SK-N-SH treated with all-trans-retinoic acid at 6 μM for 48 hours (cell line): ENCODE measurements around the gene ENTPD1.

Experiments
- ATAC-seq: fragments of 200-7000 bp; cut with Tn5 transposase; 3 replicates; pipeline ENCODE4 v1.9.1; 2020; ENCODE audit warnings: mild to moderate bottlenecking, moderate library complexity
- ARNTL ChIP-seq: fragments of 450-650 bp; formaldehyde crosslinking; IDR thresholded peaks from 2 replicates; pipeline ENCODE4 v1.5.0; 2020; ENCODE audit warnings: low read depth, mild to moderate bottlenecking, moderate library complexity, borderline replicate concordance
- BACH2 ChIP-seq: fragments of 250-450 bp; sonication (Bioruptor Pico); IDR thresholded peaks from 2 replicates; pipeline ENCODE4 v1.9.0; 2021; ENCODE audit warnings: mild to moderate bottlenecking, borderline replicate concordance
- CSDC2 ChIP-seq: fragments of 250-450 bp; sonication (Bioruptor Pico); IDR thresholded peaks from 2 replicates; pipeline ENCODE4 v1.5.0; 2020; ENCODE audit warnings: mild to moderate bottlenecking, moderate library complexity
- GLIS3 ChIP-seq: fragments of 250-450 bp; sonication (Bioruptor Pico); IDR thresholded peaks from 2 replicates; pipeline ENCODE4 v1.5.0; 2020; ENCODE audit warnings: mild to moderate bottlenecking, moderate library complexity
- OSR1 ChIP-seq: fragments of 250-450 bp; sonication (Bioruptor Pico); IDR thresholded peaks from 2 replicates; pipeline ENCODE4 v1.8.0; 2022; ENCODE audit warnings: moderate library complexity, mild to moderate bottlenecking, inconsistent platforms
- PPARA ChIP-seq: fragments of 250-450 bp; sonication (Bioruptor Pico); IDR thresholded peaks from 2 replicates; pipeline ENCODE4 v1.5.0; 2020; ENCODE audit warnings: mild to moderate bottlenecking, borderline replicate concordance
- RARB ChIP-seq: fragments of 250-450 bp; sonication (Bioruptor Pico); IDR thresholded peaks from 2 replicates; pipeline ENCODE4 v1.8.0; 2021; ENCODE audit warnings: mild to moderate bottlenecking, moderate library complexity
- TCF4 ChIP-seq: fragments of 250-450 bp; sonication (Bioruptor Pico); IDR thresholded peaks from 2 replicates; pipeline ENCODE4 v1.8.0; 2021; ENCODE audit warnings: mild to moderate bottlenecking, moderate library complexity, borderline replicate concordance
- TOX ChIP-seq: fragments of 250-450 bp; sonication (Bioruptor Pico); IDR thresholded peaks from 2 replicates; pipeline ENCODE4 v1.8.0; 2021; ENCODE audit warnings: mild to moderate bottlenecking, moderate library complexity, borderline replicate concordance
- ZC3H10 ChIP-seq: fragments of 250-450 bp; sonication (Bioruptor Pico); IDR thresholded peaks from 2 replicates; pipeline ENCODE4 v1.5.1; 2021; ENCODE audit warnings: mild to moderate bottlenecking, moderate library complexity
- ZFP3 ChIP-seq: fragments of 250-450 bp; sonication (Bioruptor Pico); IDR thresholded peaks from 2 replicates; pipeline ENCODE4 v1.5.0; 2020; ENCODE audit warnings: mild to moderate bottlenecking, moderate library complexity
- ZFP30 ChIP-seq: fragments of 450-650 bp; formaldehyde crosslinking; IDR thresholded peaks from 2 replicates; pipeline ENCODE4 v1.5.0; 2022; ENCODE audit warnings: mild to moderate bottlenecking, moderate library complexity
- ZNF565 ChIP-seq: fragments of 450-650 bp; formaldehyde crosslinking; conservative IDR thresholded peaks from 2 replicates; pipeline ENCODE4 v1.5.0; 2020; ENCODE audit warnings: low read depth, mild to moderate bottlenecking, moderate library complexity
- ZNF70 ChIP-seq: fragments of 450-650 bp; formaldehyde crosslinking; IDR thresholded peaks from 2 replicates; pipeline ENCODE4 v1.5.0; 2020; ENCODE audit warnings: mild to moderate bottlenecking, moderate library complexity
- TF ChIP-seq, protein P1 (sequence below): fragments of 250-450 bp; sonication (Bioruptor Pico); IDR thresholded peaks from 2 replicates; pipeline ENCODE4 v1.5.1; 2021; ENCODE audit warnings: mild to moderate bottlenecking, moderate library complexity
- TF ChIP-seq, protein P2 (sequence below): fragments of 250-450 bp; sonication (Bioruptor Pico); IDR thresholded peaks from 2 replicates; pipeline ENCODE4 v1.5.0; 2020; ENCODE audit warnings: mild to moderate bottlenecking, moderate library complexity
- TF ChIP-seq, protein P3 (sequence below): fragments of 250-450 bp; sonication (Bioruptor Pico); IDR thresholded peaks from 2 replicates; pipeline ENCODE4 v1.8.0; 2021; ENCODE audit warnings: low read depth, mild to moderate bottlenecking, moderate library complexity, borderline replicate concordance
- TF ChIP-seq, protein P4 (sequence below): fragments of 250-450 bp; sonication (Bioruptor Pico); IDR thresholded peaks from 2 replicates; pipeline ENCODE4 v1.8.0; 2020; ENCODE audit warnings: mild to moderate bottlenecking, moderate library complexity, borderline replicate concordance
- TF ChIP-seq, protein P5 (sequence below): fragments of 250-450 bp; sonication (Bioruptor Pico); IDR thresholded peaks from 2 replicates; pipeline ENCODE4 v1.5.1; 2020; ENCODE audit warnings: low read depth, mild to moderate bottlenecking, moderate library complexity

ENTPD1 gene

DNA sequence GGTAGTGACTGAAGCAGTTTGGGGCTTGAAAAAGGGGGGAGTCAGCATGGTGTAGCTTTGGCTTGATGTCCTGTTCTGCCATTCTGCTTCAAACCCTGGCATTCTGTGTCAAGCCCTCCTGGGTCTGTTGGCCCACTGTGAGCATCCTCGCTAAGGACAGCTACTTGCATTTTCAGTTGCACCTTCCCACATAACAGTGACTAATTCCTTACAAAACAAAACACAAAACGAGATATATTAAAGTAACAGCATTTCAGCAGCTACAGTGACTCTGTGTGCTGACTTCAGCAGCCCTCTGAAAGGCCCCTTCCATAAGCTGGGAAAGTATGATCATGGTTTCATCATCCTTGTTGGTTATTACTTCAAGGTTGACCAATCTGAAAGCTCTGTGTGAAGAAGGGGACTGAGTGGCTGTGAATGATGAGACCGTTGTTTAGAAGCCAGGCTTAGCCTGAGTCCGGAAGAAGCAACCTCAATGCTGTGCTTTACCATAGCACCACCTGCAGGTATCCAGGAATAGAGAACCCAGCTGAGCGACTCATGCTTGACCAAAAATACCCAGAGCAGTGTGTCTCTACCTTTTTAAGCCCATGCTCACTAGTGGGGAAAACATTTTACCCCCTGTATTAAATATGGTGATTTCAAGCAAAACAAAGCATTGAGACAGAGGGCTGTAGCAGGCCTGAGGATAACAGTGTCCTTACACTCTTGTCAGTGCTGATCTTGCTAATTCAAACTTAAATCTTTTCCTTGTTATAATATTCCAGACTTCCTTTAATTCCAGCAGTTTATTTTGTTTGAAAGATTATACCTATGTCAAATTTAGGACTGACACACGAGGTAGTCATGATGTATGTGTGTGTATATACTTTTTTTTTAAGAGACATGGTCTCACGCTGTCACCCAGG lies 109.2 kb downstream of the ENTPD1 start:
- TF ChIP-seq ARNTL (CRISPR knock-in tag), result no peak
- TF ChIP-seq TCF4, result no peak
- no peak for TF ChIP-seq BACH2 (CRISPR knock-in tag)
- no peak for TF ChIP-seq ZFP3 (CRISPR knock-in tag)
- TF ChIP-seq, protein P1, sequence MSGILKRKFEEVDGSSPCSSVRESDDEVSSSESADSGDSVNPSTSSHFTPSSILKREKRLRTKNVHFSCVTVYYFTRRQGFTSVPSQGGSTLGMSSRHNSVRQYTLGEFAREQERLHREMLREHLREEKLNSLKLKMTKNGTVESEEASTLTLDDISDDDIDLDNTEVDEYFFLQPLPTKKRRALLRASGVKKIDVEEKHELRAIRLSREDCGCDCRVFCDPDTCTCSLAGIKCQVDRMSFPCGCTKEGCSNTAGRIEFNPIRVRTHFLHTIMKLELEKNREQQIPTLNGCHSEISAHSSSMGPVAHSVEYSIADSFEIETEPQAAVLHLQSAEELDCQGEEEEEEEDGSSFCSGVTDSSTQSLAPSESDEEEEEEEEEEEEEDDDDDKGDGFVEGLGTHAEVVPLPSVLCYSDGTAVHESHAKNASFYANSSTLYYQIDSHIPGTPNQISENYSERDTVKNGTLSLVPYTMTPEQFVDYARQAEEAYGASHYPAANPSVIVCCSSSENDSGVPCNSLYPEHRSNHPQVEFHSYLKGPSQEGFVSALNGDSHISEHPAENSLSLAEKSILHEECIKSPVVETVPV (CRISPR knock-in tag), result no peak
- no peak for TF ChIP-seq ZFP30 (CRISPR knock-in tag)
- TF ChIP-seq ZC3H10 (CRISPR knock-in tag), result no peak
- no peak for TF ChIP-seq OSR1 (CRISPR knock-in tag)
- no peak for TF ChIP-seq CSDC2
- no peak for TF ChIP-seq ZNF70 (CRISPR knock-in tag)
- TF ChIP-seq, protein P2, sequence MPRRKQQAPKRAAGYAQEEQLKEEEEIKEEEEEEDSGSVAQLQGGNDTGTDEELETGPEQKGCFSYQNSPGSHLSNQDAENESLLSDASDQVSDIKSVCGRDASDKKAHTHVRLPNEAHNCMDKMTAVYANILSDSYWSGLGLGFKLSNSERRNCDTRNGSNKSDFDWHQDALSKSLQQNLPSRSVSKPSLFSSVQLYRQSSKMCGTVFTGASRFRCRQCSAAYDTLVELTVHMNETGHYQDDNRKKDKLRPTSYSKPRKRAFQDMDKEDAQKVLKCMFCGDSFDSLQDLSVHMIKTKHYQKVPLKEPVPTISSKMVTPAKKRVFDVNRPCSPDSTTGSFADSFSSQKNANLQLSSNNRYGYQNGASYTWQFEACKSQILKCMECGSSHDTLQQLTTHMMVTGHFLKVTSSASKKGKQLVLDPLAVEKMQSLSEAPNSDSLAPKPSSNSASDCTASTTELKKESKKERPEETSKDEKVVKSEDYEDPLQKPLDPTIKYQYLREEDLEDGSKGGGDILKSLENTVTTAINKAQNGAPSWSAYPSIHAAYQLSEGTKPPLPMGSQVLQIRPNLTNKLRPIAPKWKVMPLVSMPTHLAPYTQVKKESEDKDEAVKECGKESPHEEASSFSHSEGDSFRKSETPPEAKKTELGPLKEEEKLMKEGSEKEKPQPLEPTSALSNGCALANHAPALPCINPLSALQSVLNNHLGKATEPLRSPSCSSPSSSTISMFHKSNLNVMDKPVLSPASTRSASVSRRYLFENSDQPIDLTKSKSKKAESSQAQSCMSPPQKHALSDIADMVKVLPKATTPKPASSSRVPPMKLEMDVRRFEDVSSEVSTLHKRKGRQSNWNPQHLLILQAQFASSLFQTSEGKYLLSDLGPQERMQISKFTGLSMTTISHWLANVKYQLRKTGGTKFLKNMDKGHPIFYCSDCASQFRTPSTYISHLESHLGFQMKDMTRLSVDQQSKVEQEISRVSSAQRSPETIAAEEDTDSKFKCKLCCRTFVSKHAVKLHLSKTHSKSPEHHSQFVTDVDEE (CRISPR knock-in tag), result no peak
- TF ChIP-seq PPARA (CRISPR knock-in tag), result no peak
- peak; percentile 92 for ATAC-seq

DNA sequence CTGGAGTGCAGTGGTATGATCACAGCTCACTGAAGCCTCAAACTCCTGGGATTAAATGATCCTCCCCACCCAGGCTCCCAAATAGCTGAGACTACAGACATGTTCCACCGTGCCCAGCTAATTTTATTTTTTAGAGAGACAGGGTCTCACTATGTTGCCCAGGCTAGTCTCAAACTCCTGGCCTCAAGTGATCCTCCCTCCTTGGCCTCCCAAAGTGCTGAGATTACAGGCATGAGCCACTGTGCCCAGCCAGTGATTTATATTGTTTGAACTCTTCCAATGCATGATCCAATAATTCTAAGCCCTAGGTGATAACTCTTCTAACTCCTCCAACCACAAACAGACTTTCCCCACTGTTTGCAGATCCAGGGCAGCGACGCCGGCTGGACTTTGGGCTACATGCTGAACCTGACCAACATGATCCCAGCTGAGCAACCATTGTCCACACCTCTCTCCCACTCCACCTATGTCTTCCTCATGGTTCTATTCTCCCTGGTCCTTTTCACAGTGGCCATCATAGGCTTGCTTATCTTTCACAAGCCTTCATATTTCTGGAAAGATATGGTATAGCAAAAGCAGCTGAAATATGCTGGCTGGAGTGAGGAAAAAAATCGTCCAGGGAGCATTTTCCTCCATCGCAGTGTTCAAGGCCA lies 110.0 kb downstream of the ENTPD1 start:
- TF ChIP-seq ZNF565, result no peak
- TF ChIP-seq ZC3H10 (CRISPR knock-in tag), result no peak
- no peak for TF ChIP-seq TCF4
- no peak for TF ChIP-seq ZFP3 (CRISPR knock-in tag)
- TF ChIP-seq, protein P2 (CRISPR knock-in tag), result no peak
- TF ChIP-seq GLIS3 (CRISPR knock-in tag), result no peak
- TF ChIP-seq BACH2 (CRISPR knock-in tag), result no peak
- TF ChIP-seq OSR1 (CRISPR knock-in tag), result no peak
- ATAC-seq, result no peak

DNA sequence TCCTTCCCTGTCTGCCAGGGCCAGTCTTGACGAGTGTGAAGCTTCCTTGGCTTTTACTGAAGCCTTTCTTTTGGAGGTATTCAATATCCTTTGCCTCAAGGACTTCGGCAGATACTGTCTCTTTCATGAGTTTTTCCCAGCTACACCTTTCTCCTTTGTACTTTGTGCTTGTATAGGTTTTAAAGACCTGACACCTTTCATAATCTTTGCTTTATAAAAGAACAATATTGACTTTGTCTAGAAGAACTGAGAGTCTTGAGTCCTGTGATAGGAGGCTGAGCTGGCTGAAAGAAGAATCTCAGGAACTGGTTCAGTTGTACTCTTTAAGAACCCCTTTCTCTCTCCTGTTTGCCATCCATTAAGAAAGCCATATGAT lies 110.5 kb downstream of the ENTPD1 start:
- no peak for ATAC-seq
- TF ChIP-seq TOX (CRISPR knock-in tag) (no peak), RARB (CRISPR knock-in tag) (no peak), ARNTL (CRISPR knock-in tag) (no peak)
- TF ChIP-seq, protein P1 (CRISPR knock-in tag), result no peak
- TF ChIP-seq, protein P3, sequence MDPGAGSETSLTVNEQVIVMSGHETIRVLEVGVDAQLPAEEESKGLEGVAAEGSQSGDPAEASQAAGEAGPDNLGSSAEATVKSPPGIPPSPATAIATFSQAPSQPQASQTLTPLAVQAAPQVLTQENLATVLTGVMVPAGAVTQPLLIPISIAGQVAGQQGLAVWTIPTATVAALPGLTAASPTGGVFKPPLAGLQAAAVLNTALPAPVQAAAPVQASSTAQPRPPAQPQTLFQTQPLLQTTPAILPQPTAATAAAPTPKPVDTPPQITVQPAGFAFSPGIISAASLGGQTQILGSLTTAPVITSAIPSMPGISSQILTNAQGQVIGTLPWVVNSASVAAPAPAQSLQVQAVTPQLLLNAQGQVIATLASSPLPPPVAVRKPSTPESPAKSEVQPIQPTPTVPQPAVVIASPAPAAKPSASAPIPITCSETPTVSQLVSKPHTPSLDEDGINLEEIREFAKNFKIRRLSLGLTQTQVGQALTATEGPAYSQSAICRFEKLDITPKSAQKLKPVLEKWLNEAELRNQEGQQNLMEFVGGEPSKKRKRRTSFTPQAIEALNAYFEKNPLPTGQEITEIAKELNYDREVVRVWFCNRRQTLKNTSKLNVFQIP, result no peak
- TF ChIP-seq, protein P4, sequence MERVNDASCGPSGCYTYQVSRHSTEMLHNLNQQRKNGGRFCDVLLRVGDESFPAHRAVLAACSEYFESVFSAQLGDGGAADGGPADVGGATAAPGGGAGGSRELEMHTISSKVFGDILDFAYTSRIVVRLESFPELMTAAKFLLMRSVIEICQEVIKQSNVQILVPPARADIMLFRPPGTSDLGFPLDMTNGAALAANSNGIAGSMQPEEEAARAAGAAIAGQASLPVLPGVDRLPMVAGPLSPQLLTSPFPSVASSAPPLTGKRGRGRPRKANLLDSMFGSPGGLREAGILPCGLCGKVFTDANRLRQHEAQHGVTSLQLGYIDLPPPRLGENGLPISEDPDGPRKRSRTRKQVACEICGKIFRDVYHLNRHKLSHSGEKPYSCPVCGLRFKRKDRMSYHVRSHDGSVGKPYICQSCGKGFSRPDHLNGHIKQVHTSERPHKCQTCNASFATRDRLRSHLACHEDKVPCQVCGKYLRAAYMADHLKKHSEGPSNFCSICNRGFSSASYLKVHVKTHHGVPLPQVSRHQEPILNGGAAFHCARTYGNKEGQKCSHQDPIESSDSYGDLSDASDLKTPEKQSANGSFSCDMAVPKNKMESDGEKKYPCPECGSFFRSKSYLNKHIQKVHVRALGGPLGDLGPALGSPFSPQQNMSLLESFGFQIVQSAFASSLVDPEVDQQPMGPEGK (CRISPR knock-in tag), result no peak
- TF ChIP-seq, protein P5, sequence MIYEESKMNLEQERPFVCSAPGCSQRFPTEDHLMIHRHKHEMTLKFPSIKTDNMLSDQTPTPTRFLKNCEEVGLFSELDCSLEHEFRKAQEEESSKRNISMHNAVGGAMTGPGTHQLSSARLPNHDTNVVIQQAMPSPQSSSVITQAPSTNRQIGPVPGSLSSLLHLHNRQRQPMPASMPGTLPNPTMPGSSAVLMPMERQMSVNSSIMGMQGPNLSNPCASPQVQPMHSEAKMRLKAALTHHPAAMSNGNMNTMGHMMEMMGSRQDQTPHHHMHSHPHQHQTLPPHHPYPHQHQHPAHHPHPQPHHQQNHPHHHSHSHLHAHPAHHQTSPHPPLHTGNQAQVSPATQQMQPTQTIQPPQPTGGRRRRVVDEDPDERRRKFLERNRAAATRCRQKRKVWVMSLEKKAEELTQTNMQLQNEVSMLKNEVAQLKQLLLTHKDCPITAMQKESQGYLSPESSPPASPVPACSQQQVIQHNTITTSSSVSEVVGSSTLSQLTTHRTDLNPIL (CRISPR knock-in tag), result no peak
